K562 (cell line): ENCODE data around the gene ELK4. TPM values are rescaled to one million over a fixed set of nuclear protein-coding genes. Genes with fewer than 3 reads are reported as not detected.
A peak's percentile ranks its signal among the peaks of the same experiment; 100 is the strongest.

ENCODE experiments used
- ATAC-seq: fragments of 200-7000 bp; cut with Tn5 transposase; 3 replicates; pipeline ENCODE4 v1.9.1; 2020; ENCODE audit warnings: moderate library complexity
- BruUV-seq: library from RNA; stranded (reverse); fragments of 400-500 nt; replicated peaks from 2 replicates; lab custom pipeline; 2021; lab: Mats Ljungman, UMichigan
- CTCF ChIA-PET: fragments of 300-600 bp; formaldehyde crosslinking; extraction: SDS; loops from one replicate; lab custom pipeline; 2021; ENCODE audit warnings: low intra/inter-chr PET ratio; lab: Yijun Ruan, JAX
- POLR2A ChIA-PET: fragments of 300-600, 350-650 bp; sonication (Branson Sonifier 250); formaldehyde crosslinking; extraction: SDS; loops from one replicate; lab custom pipeline; 2021; ENCODE audit warnings: antibody characterized with exemption, inconsistent platforms; lab: Yijun Ruan, JAX
- DNase-seq, 4 experiments: peaks; one replicate each; pipeline versions ENCODE4 v3.0.0 to v3.0.0-alpha.2; 2011 to 2018; ENCODE audit warnings: low spot score in 3 of 4, mixed read lengths in 3 of 4; ENCODE audit errors: extremely low read depth in 1 of 4
- FAIRE-seq: peaks from 2 replicates; lab custom pipeline; 2011; peaks lifted over from hg19 to GRCh38; lab: Jason Lieb, UNC
- H2AFZ ChIP-seq: 2 replicates; pipeline ENCODE4 v1.6.0; 2011; ENCODE audit warnings: low read depth, low read length, control low read depth, inconsistent platforms
- H3K27ac ChIP-seq: fragments of 200-600 bp; 3 replicates; pipeline ENCODE4 v1.8.0; 2011; ENCODE audit warnings: low read depth, mild to moderate bottlenecking, control low read depth, inconsistent platforms, low read length, moderate library complexity, mixed read lengths; ENCODE audit errors: extremely low read depth
- H3K27me3 ChIP-seq, 2 experiments: fragments of 300-600 bp in 1 of 2; 2 replicates in 1 of 2; 3 replicates in 1 of 2; pipeline versions ENCODE4 v1.6.0 to v1.8.0; 2011; ENCODE audit warnings: inconsistent platforms in 2 of 2, low read length in 2 of 2, mild to moderate bottlenecking in 1 of 2, mixed read lengths in 1 of 2, moderate library complexity in 1 of 2; ENCODE audit not compliant: control insufficient read depth in 2 of 2, insufficient read depth in 2 of 2
- H3K36me3 ChIP-seq: fragments of 300-600 bp; 3 replicates; pipeline ENCODE4 v1.8.0; 2011; ENCODE audit warnings: mild to moderate bottlenecking, low read length, inconsistent platforms; ENCODE audit not compliant: control insufficient read depth, insufficient read depth
- H3K4me1 ChIP-seq, 2 experiments: fragments of 200-600 bp in 1 of 2; replicated peaks in 1 of 2; 2 replicates in 1 of 2; 3 replicates in 1 of 2; pipeline versions ENCODE4 v1.5.1 to v1.8.0; 2011; ENCODE audit warnings: inconsistent platforms in 2 of 2, low read length in 2 of 2, mild to moderate bottlenecking in 1 of 2, mixed read lengths in 1 of 2, moderate library complexity in 1 of 2; ENCODE audit not compliant: control insufficient read depth in 2 of 2, insufficient read depth in 2 of 2
- H3K4me2 ChIP-seq: 2 replicates; pipeline ENCODE4 v1.6.1; 2011; ENCODE audit warnings: low read length, control low read depth, inconsistent platforms, mixed read lengths; ENCODE audit not compliant: insufficient read depth
- H3K4me3 ChIP-seq: fragments of 200-600 bp; sonication (generic), shearing (Covaris generic); 2 replicates; pipeline ENCODE4 v1.5.1; 2016; ENCODE audit warnings: control low read depth, inconsistent platforms
- H3K79me2 ChIP-seq: fragments of 200-600 bp; 3 replicates; pipeline ENCODE4 v1.8.0; 2011; ENCODE audit warnings: low read length, inconsistent platforms; ENCODE audit not compliant: control insufficient read depth, insufficient read depth
- H3K9ac ChIP-seq, 2 experiments: 2 replicates each; pipeline versions ENCODE4 v1.6.0 to v1.6.1; 2011; ENCODE audit warnings: low read depth in 2 of 2, low read length in 2 of 2, control low read depth in 1 of 2, inconsistent platforms in 1 of 2, mild to moderate bottlenecking in 1 of 2, mixed read lengths in 1 of 2; ENCODE audit not compliant: insufficient read depth in 1 of 2
- H3K9me1 ChIP-seq: one replicate; pipeline ENCODE4 v1.6.0; 2011; ENCODE audit warnings: inconsistent platforms, mild to moderate bottlenecking, low read length, moderate library complexity; ENCODE audit not compliant: control insufficient read depth, insufficient read depth
- H3K9me3 ChIP-seq: replicated peaks from 2 replicates; pipeline ENCODE4 v1.5.1; 2011; ENCODE audit warnings: low read depth, low read length, inconsistent platforms; ENCODE audit not compliant: control insufficient read depth, insufficient read depth
- H4K20me1 ChIP-seq: replicated peaks from 2 replicates; pipeline ENCODE4 v1.6.1; 2011; ENCODE audit warnings: low read length, inconsistent platforms, mixed read lengths; ENCODE audit not compliant: control insufficient read depth, insufficient read depth
- ARID2 ChIP-seq: fragments of 450-650 bp; IDR thresholded peaks from 2 replicates; pipeline ENCODE4 v1.6.1; 2017; ENCODE audit warnings: antibody characterized with exemption, mild to moderate bottlenecking
- CBX5 ChIP-seq: IDR thresholded peaks from 2 replicates; pipeline ENCODE4 v1.6.1; 2014; ENCODE audit warnings: low read depth, borderline replicate concordance
- GABPA ChIP-seq: fragments of 200-800 bp; sonication (Bioruptor generic); conservative IDR thresholded peaks from 2 replicates; pipeline ENCODE4 v1.6.1; 2016; ENCODE audit warnings: low read depth, missing genetic modification characterization, missing compliant biosample characterization
- HNRNPLL ChIP-seq: fragments of 200-400 bp; formaldehyde crosslinking; IDR thresholded peaks from 2 replicates; pipeline ENCODE4 v1.6.1; 2017; ENCODE audit warnings: low read length, low read depth, mild to moderate bottlenecking; ENCODE audit not compliant: poor library complexity, severe bottlenecking
- RUNX1 ChIP-seq: sonication (generic); IDR thresholded peaks from 2 replicates; pipeline ENCODE4 v1.6.1; 2016; ENCODE audit warnings: antibody characterized with exemption, low read depth
- SMARCE1 ChIP-seq: fragments of 450-650 bp; IDR thresholded peaks from 2 replicates; pipeline ENCODE4 v1.7.1; 2016; ENCODE audit warnings: mild to moderate bottlenecking
- SNIP1 ChIP-seq: fragments of 450-650 bp; IDR thresholded peaks from 2 replicates; pipeline ENCODE4 v1.7.1; 2017; ENCODE audit warnings: low read depth, mild to moderate bottlenecking
- SP2 ChIP-seq: IDR thresholded peaks from 2 replicates; pipeline ENCODE4 v1.6.1; 2011; ENCODE audit warnings: mild to moderate bottlenecking, low read depth, low read length, moderate library complexity; ENCODE audit not compliant: poor library complexity, severe bottlenecking; ENCODE audit errors: extremely low read depth
- XRCC4 ChIP-seq: IDR thresholded peaks from one replicate; pipeline ENCODE4 v1.6.1; 2011; ENCODE audit not compliant: insufficient read depth, insufficient read length; ENCODE audit errors: extremely low read depth
- ZEB2 ChIP-seq: fragments of 450-650 bp; IDR thresholded peaks from 2 replicates; pipeline ENCODE4 v1.6.1; 2016
- ZKSCAN1 ChIP-seq: fragments of 150-350 bp; IDR thresholded peaks from 2 replicates; pipeline ENCODE4 v1.6.1; 2016; ENCODE audit warnings: low read depth, low read length
- ZNF24 ChIP-seq: fragments of 450-650 bp; IDR thresholded peaks from 2 replicates; pipeline ENCODE4 v1.6.1; 2016
- ZNF57 ChIP-seq: fragments of 450-650 bp; formaldehyde crosslinking; IDR thresholded peaks from 2 replicates; pipeline ENCODE4 v1.4.0; 2020; ENCODE audit warnings: mild to moderate bottlenecking, moderate library complexity
- ZNF584 ChIP-seq: fragments of 200-800 bp; sonication (Bioruptor generic); IDR thresholded peaks from 2 replicates; pipeline ENCODE4 v1.6.1; 2016; ENCODE audit warnings: low read depth, mild to moderate bottlenecking, missing genetic modification characterization, missing compliant biosample characterization
- ZNF79 ChIP-seq: fragments of 250-450 bp; sonication (Bioruptor Pico); IDR thresholded peaks from 2 replicates; pipeline ENCODE4 v1.4.0; 2020; ENCODE audit warnings: low read depth, mild to moderate bottlenecking, moderate library complexity
- WGBS: fragments of 100-300 bp; shearing (Covaris generic); methylation state at CpG from one replicate; pipeline ENCODE4 v1.1.6; 2016; ENCODE audit warnings: low coverage, mixed read lengths; ENCODE audit not compliant: insufficient coverage; ENCODE audit errors: missing lambda C conversion rate; 5-methylcytosine and 5-hydroxymethylcytosine counted together
- in situ Hi-C: fragments of 300-500 bp; cut with MboI; formaldehyde crosslinking; loops from 4 replicates; pipeline ENCODE4 v1.15.0; 2018; ENCODE audit warnings: inconsistent platforms, mixed read lengths
- intact Hi-C: fragments of 100-400 bp; cut with micrococcal nuclease; formaldehyde crosslinking; loops from 2 replicates; pipeline ENCODE4 v1.14.2; 2022
- polyA plus RNA-seq, 8 experiments: library from polyadenylated mRNA; depleted of rRNA in 4 of 8; stranded (reverse) in 5 of 8; unstranded in 3 of 8; fragments of >200 nt; fragmentation: Nextera tagmentation in 2 of 8; fragmentation: Illumina TruSeq in 1 of 8; extraction: Ambion mirVana in 2 of 8; extraction: Trizol in 1 of 8; gene quantifications; 2 replicates each; pipeline versions ENCODE4 v1.2.1 to v1.2.3, GENCODE V29; 2011 to 2014; ENCODE audit warnings: inconsistent platforms in 1 of 8, missing spikeins in 1 of 8
- total RNA-seq, 7 experiments: library from RNA; depleted of rRNA in 6 of 7; stranded (reverse); fragments of >200 nt in 6 of 7; fragmentation: Illumina TruSeq in 2 of 7; extraction: Trizol in 2 of 7; gene quantifications; 2 replicates each; pipeline versions ENCODE4 v1.2.1 to v1.2.3, GENCODE V29; 2011 to 2021; ENCODE audit warnings: low replicate concordance in 1 of 7
- TF ChIP-seq, protein P1 (sequence below), 3 experiments: IDR thresholded peaks in 2 of 3; conservative IDR thresholded peaks in 1 of 3; 2 replicates each; pipeline ENCODE4 v1.5.1; 2011 to 2012; ENCODE audit warnings: low read length in 3 of 3, mild to moderate bottlenecking in 3 of 3, control low read depth in 2 of 3, improper control_type of control experiment in 1 of 3, inconsistent platforms in 1 of 3, low read depth in 1 of 3, mixed read lengths in 1 of 3, moderate library complexity in 1 of 3; ENCODE audit not compliant: insufficient read depth in 2 of 3
- TF ChIP-seq, protein P2 (sequence below): fragments of 450-650 bp; IDR thresholded peaks from 2 replicates; pipeline ENCODE4 v1.6.1; 2016; ENCODE audit warnings: antibody characterized with exemption
- TF ChIP-seq, protein P3 (sequence below): fragments of 450-650 bp; IDR thresholded peaks from 2 replicates; pipeline ENCODE4 v1.6.1; 2016; ENCODE audit warnings: low read depth, mild to moderate bottlenecking, moderate library complexity

Gene ELK4
- total and polyA plus RNA-seq, 9 of the 15 experiments (the other 6 are each of a cell fraction or from before 2014, with no cell fraction given), result 2.0 to 21.7 (median 9.2) TPM

- Histone ChIP-seq H3K79me2 (no peaks in the 10 kb centered on the region), H3K4me3 (peak overlapping the region; percentile 21; the same call in 1 of the 2 replicates), H3K27me3 (no peaks in the 10 kb centered on the region), H3K4me2 (peak overlapping the region; percentile 85), H3K36me3 (no peaks in the 10 kb centered on the region), H3K9me3 (no peaks in the 10 kb centered on the region), H3K4me1 (peaks cover 3 to 6% of the 10 kb centered on the region in 2 experiments; a peak in 4 of 5 replicates), H3K27ac (no peak overlapping the region; the same call in 2 of the 3 replicates), H3K9me1 (no peaks in the 10 kb centered on the region), H4K20me1 (no peaks in the 10 kb centered on the region), H3K9ac (peak overlapping the region; percentile 37 to 86; a peak in 3 of 4 replicates), H2AFZ (peak overlapping the region; percentile 99)
- CTCF ChIA-PET, result interaction anchor here (0.7 to 8.2 kb wide), 6 partner anchors 40 to 119 kb away, joined by 3 to 166 read pairs (median 8); partner anchors contain the start of gene ELK4
- intact Hi-C loops, result loop anchor here (1.0 to 10.0 kb wide), 5 partner anchors 41 to 386 kb away; partner anchors contain the start of gene ELK4
- FAIRE-seq (peak; percentile 83), DNase-seq (peak; percentile 88 to 92 (median 92)), ATAC-seq (peak; percentile 93)
- no TSS peak for BruUV-seq
- POLR2A ChIA-PET, result interaction anchor here (0.6 to 2.9 kb wide), 20 partner anchors 9 to 157 kb away, joined by 3 to 27 read pairs (median 5); partner anchors contain the start of gene ELK4
- in situ Hi-C loops, result loop anchor here (5.0 kb wide), 1 partner anchor 121 kb away; no protein-coding TSS in a partner anchor
- 8% methylated on average over 39 of the region's 40 CpGs for whole genome bisulfite sequencing
- TF ChIP-seq, protein P1, sequence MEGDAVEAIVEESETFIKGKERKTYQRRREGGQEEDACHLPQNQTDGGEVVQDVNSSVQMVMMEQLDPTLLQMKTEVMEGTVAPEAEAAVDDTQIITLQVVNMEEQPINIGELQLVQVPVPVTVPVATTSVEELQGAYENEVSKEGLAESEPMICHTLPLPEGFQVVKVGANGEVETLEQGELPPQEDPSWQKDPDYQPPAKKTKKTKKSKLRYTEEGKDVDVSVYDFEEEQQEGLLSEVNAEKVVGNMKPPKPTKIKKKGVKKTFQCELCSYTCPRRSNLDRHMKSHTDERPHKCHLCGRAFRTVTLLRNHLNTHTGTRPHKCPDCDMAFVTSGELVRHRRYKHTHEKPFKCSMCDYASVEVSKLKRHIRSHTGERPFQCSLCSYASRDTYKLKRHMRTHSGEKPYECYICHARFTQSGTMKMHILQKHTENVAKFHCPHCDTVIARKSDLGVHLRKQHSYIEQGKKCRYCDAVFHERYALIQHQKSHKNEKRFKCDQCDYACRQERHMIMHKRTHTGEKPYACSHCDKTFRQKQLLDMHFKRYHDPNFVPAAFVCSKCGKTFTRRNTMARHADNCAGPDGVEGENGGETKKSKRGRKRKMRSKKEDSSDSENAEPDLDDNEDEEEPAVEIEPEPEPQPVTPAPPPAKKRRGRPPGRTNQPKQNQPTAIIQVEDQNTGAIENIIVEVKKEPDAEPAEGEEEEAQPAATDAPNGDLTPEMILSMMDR (IDR thresholded peaks at IDR 0.05 in 2 of 3, conservative IDR thresholded peaks at IDR 0.05 in 1 of 3; ENCODE audit: insufficient read depth in 2 of 3, low read depth in 1 of 3, low read length in 3 of 3), result peak; percentile 99
- TF ChIP-seq SMARCE1 (peak; percentile 53; the same call in 1 of the 2 replicates), SNIP1 (no peak), GABPA (tag) (0 out of 2 replicates have a peak, but pooled peaks have one; percentile 55), ZKSCAN1 (peak; percentile 82), ZNF584 (CRISPR knock-in tag) (no peak), HNRNPLL (no peak), ZNF57 (no peak), ZNF24 (peak; percentile 59; the same call in 1 of the 2 replicates), ARID2 (peak; percentile 96), CBX5 (0 out of 2 replicates have a peak, but pooled peaks have one; percentile 38), SP2 (no peak), XRCC4 (no peak), ZNF79 (CRISPR knock-in tag) (no peak), RUNX1 (no peak), ZEB2 (peak; percentile 70; the same call in 1 of the 2 replicates)
- TF ChIP-seq, protein P2, sequence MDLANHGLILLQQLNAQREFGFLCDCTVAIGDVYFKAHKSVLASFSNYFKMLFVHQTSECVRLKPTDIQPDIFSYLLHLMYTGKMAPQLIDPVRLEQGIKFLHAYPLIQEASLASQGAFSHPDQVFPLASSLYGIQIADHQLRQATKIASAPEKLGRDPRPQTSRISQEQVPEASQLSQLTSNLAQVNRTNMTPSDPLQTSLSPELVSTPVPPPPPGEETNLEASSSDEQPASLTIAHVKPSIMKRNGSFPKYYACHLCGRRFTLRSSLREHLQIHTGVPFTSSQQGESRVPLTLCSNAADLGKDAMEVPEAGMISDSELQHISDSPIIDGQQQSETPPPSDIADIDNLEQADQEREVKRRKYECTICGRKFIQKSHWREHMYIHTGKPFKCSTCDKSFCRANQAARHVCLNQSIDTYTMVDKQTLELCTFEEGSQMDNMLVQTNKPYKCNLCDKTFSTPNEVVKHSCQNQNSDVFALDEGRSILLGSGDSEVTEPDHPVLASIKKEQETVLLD, result no peak
- TF ChIP-seq, protein P3, sequence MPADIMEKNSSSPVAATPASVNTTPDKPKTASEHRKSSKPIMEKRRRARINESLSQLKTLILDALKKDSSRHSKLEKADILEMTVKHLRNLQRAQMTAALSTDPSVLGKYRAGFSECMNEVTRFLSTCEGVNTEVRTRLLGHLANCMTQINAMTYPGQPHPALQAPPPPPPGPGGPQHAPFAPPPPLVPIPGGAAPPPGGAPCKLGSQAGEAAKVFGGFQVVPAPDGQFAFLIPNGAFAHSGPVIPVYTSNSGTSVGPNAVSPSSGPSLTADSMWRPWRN, result no peak
These were observed 40.1 kb downstream of the ELK4 start for GRCh38 chr1:205591522-205592351.
